HepG2 (cell line): ENCODE data around the gene ZNF490. TPM values are rescaled to one million over a fixed set of nuclear protein-coding genes. Genes with fewer than 3 reads are reported as not detected.

Source experiments
- AKAP8 ChIP-seq: sonication (generic); formaldehyde crosslinking; IDR thresholded peaks from 2 replicates; pipeline ENCODE4 v1.5.1; 2020; ENCODE audit warnings: mild to moderate bottlenecking, missing genetic modification reagents
- GABPA ChIP-seq, 2 experiments: IDR thresholded peaks; 2 replicates each; pipeline ENCODE4 v1.6.1; 2011 to 2016; ENCODE audit warnings: low read depth in 2 of 2, low read length in 1 of 2, missing biosample characterization in 1 of 2, missing genetic modification characterization in 1 of 2
- GLI4 ChIP-seq: sonication (generic); formaldehyde crosslinking; IDR thresholded peaks from 2 replicates; pipeline ENCODE4 v1.5.1; 2020; ENCODE audit warnings: missing genetic modification reagents, mild to moderate bottlenecking, moderate library complexity, borderline replicate concordance
- HOXA7 ChIP-seq: sonication (generic); formaldehyde crosslinking; IDR thresholded peaks from 2 replicates; pipeline ENCODE4 v1.8.1; 2022; ENCODE audit warnings: mild to moderate bottlenecking, missing genetic modification reagents, moderate library complexity
- IKZF4 ChIP-seq: sonication (generic); formaldehyde crosslinking; IDR thresholded peaks from 2 replicates; pipeline ENCODE4 v1.5.1; 2020; ENCODE audit warnings: borderline replicate concordance, mild to moderate bottlenecking, low read depth, missing genetic modification reagents; ENCODE audit errors: not compliant biosample characterization
- LCORL ChIP-seq, 2 experiments: fragments of 450-650 bp in 1 of 2; sonication (generic) in 1 of 2; formaldehyde crosslinking in 1 of 2; IDR thresholded peaks; 2 replicates each; pipeline versions ENCODE4 v1.5.0 to v1.6.1; 2017 to 2020; ENCODE audit warnings: antibody characterized with exemption in 1 of 2, missing genetic modification reagents in 1 of 2
- MAFF ChIP-seq: IDR thresholded peaks from 2 replicates; pipeline ENCODE4 v1.6.1; 2011; ENCODE audit warnings: low read depth, low read length, improper control_type of control experiment
- NFKB2 ChIP-seq: sonication (generic); formaldehyde crosslinking; IDR thresholded peaks from 2 replicates; pipeline ENCODE4 v1.4.0; 2020; ENCODE audit warnings: missing genetic modification reagents, borderline replicate concordance
- PLRG1 ChIP-seq: fragments of 450-650 bp; conservative IDR thresholded peaks from 2 replicates; pipeline ENCODE4 v1.6.1; 2016
- SIN3A ChIP-seq: IDR thresholded peaks from 2 replicates; pipeline ENCODE4 v1.6.1; 2011; ENCODE audit warnings: low read depth, mild to moderate bottlenecking, control low read depth, low read length, borderline replicate concordance
- ZNF343 ChIP-seq: sonication (generic); formaldehyde crosslinking; IDR thresholded peaks from 2 replicates; pipeline ENCODE4 v1.4.0; 2020; ENCODE audit warnings: mild to moderate bottlenecking, missing genetic modification reagents
- ZNF383 ChIP-seq: sonication (generic); formaldehyde crosslinking; IDR thresholded peaks from 2 replicates; pipeline ENCODE4 v1.4.0; 2020; ENCODE audit warnings: missing genetic modification reagents, mild to moderate bottlenecking, borderline replicate concordance
- ZNF557 ChIP-seq: sonication (generic); formaldehyde crosslinking; IDR thresholded peaks from 2 replicates; pipeline ENCODE4 v1.4.0; 2020; ENCODE audit warnings: missing genetic modification reagents
- ZNF615 ChIP-seq: sonication (generic); formaldehyde crosslinking; IDR thresholded peaks from 2 replicates; pipeline ENCODE4 v1.5.0; 2020; ENCODE audit warnings: mild to moderate bottlenecking, missing genetic modification reagents, borderline replicate concordance
- ZNF777 ChIP-seq: sonication (generic); formaldehyde crosslinking; IDR thresholded peaks from 2 replicates; pipeline ENCODE4 v1.4.0; 2020; ENCODE audit warnings: missing genetic modification reagents
- polyA plus RNA-seq, 8 experiments: library from polyadenylated mRNA; depleted of rRNA in 3 of 8; stranded (reverse) in 7 of 8; unstranded in 1 of 8; fragments of >200 nt; fragmentation: Illumina TruSeq in 4 of 8; extraction: Trizol in 4 of 8; gene quantifications; 2 replicates each; pipeline versions ENCODE4 v1.2.1 to v1.2.3, GENCODE V29; 2011 to 2016; ENCODE audit warnings: low read depth in 4 of 8, missing spikeins in 1 of 8, mixed read lengths in 1 of 8; ENCODE audit not compliant: insufficient read depth in 1 of 8
- total RNA-seq, 5 experiments: library from RNA; depleted of rRNA; stranded (reverse); fragments of >200 nt; fragmentation: Illumina TruSeq; extraction: Trizol; gene quantifications; 2 replicates each; pipeline ENCODE4 v1.2.3, GENCODE V29; 2016; ENCODE audit warnings: low read depth in 1 of 5
- TF ChIP-seq, protein P1 (sequence below): sonication (generic); formaldehyde crosslinking; IDR thresholded peaks from 2 replicates; pipeline ENCODE4 v1.4.0; 2020; ENCODE audit warnings: missing genetic modification reagents
- TF ChIP-seq, protein P2 (sequence below): sonication (generic); formaldehyde crosslinking; IDR thresholded peaks from 2 replicates; pipeline ENCODE4 v1.5.0; 2020; ENCODE audit warnings: missing genetic modification reagents
- TF ChIP-seq, protein P3 (sequence below): sonication (generic); formaldehyde crosslinking; IDR thresholded peaks from 2 replicates; pipeline ENCODE4 v1.4.0; 2020; ENCODE audit warnings: missing genetic modification reagents, borderline replicate concordance
- TF ChIP-seq, protein P4 (sequence below): sonication (generic); formaldehyde crosslinking; IDR thresholded peaks from 2 replicates; pipeline ENCODE4 v1.5.1; 2020; ENCODE audit warnings: mild to moderate bottlenecking, moderate library complexity, missing genetic modification reagents
- TF ChIP-seq, protein P5 (sequence below): IDR thresholded peaks from 2 replicates; pipeline ENCODE4 v1.6.1; 2016; ENCODE audit warnings: missing compliant biosample characterization, missing genetic modification reagents, borderline replicate concordance

ZNF490 gene
- total and polyA plus RNA-seq, 2 of the 13 experiments (the other 11 are each of a cell fraction or from before 2014, with no cell fraction given): 1.3 to 2.9 TPM

DNA sequence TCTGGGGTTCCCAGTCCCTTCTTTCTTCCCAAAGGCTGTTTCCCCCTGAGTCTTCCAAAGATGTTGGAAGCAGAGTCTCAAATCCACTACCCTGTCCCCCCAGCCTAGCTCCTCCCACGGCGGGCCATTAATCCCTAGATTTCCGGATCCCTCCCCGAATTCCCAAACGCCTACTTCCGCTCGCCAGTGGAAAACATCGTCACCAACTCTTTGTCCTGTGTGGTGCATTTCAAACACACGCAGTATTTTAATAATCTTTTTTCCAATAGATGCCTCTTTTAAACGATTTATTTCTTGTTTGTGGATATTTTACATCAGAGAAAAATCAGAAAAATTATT is 717 bp upstream of the ZNF490 start (continued):
- no peak for TF ChIP-seq ZNF343 (CRISPR knock-in tag)
- no peak for TF ChIP-seq IKZF4 (CRISPR knock-in tag)
- TF ChIP-seq GABPA (IDR thresholded peaks at IDR 0.05; ENCODE audit: low read depth, low read length): peak; percentile 65
- peak; percentile 91 for TF ChIP-seq GABPA (CRISPR knock-in tag; IDR thresholded peaks at IDR 0.05; ENCODE audit: low read depth)
- no peak for TF ChIP-seq ZNF557 (CRISPR knock-in tag)
- TF ChIP-seq MAFF: no peak
- TF ChIP-seq GLI4 (CRISPR knock-in tag): no peak
- TF ChIP-seq ZNF615 (CRISPR knock-in tag): 0 out of 2 replicates have a peak, but pooled peaks have one; percentile 32
- TF ChIP-seq ZNF777 (CRISPR knock-in tag): no peak
- no peak for TF ChIP-seq AKAP8
- TF ChIP-seq SIN3A: no peak
- TF ChIP-seq PLRG1: no peak
- TF ChIP-seq, protein P1, sequence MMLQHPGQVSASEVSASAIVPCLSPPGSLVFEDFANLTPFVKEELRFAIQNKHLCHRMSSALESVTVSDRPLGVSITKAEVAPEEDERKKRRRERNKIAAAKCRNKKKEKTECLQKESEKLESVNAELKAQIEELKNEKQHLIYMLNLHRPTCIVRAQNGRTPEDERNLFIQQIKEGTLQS (CRISPR knock-in tag): no peak
- TF ChIP-seq NFKB2 (CRISPR knock-in tag): no peak
- TF ChIP-seq LCORL (IDR thresholded peaks at IDR 0.05): no peak
- TF ChIP-seq LCORL (CRISPR knock-in tag; IDR thresholded peaks at IDR 0.05): peak; percentile 10; the same call in 1 of the 2 replicates
- TF ChIP-seq, protein P2, sequence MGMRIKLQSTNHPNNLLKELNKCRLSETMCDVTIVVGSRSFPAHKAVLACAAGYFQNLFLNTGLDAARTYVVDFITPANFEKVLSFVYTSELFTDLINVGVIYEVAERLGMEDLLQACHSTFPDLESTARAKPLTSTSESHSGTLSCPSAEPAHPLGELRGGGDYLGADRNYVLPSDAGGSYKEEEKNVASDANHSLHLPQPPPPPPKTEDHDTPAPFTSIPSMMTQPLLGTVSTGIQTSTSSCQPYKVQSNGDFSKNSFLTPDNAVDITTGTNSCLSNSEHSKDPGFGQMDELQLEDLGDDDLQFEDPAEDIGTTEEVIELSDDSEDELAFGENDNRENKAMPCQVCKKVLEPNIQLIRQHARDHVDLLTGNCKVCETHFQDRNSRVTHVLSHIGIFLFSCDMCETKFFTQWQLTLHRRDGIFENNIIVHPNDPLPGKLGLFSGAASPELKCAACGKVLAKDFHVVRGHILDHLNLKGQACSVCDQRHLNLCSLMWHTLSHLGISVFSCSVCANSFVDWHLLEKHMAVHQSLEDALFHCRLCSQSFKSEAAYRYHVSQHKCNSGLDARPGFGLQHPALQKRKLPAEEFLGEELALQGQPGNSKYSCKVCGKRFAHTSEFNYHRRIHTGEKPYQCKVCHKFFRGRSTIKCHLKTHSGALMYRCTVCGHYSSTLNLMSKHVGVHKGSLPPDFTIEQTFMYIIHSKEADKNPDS (CRISPR knock-in tag): no peak
- TF ChIP-seq, protein P3, sequence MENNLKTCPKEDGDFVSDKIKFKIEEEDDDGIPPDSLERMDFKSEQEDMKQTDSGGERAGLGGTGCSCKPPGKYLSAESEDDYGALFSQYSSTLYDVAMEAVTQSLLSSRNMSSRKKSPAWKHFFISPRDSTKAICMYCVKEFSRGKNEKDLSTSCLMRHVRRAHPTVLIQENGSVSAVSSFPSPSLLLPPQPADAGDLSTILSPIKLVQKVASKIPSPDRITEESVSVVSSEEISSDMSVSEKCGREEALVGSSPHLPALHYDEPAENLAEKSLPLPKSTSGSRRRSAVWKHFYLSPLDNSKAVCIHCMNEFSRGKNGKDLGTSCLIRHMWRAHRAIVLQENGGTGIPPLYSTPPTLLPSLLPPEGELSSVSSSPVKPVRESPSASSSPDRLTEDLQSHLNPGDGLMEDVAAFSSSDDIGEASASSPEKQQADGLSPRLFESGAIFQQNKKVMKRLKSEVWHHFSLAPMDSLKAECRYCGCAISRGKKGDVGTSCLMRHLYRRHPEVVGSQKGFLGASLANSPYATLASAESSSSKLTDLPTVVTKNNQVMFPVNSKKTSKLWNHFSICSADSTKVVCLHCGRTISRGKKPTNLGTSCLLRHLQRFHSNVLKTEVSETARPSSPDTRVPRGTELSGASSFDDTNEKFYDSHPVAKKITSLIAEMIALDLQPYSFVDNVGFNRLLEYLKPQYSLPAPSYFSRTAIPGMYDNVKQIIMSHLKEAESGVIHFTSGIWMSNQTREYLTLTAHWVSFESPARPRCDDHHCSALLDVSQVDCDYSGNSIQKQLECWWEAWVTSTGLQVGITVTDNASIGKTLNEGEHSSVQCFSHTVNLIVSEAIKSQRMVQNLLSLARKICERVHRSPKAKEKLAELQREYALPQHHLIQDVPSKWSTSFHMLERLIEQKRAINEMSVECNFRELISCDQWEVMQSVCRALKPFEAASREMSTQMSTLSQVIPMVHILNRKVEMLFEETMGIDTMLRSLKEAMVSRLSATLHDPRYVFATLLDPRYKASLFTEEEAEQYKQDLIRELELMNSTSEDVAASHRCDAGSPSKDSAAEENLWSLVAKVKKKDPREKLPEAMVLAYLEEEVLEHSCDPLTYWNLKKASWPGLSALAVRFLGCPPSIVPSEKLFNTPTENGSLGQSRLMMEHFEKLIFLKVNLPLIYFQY (CRISPR knock-in tag): 0 out of 2 replicates have a peak, but pooled peaks have one; percentile 50
- TF ChIP-seq HOXA7 (CRISPR knock-in tag): no peak
- TF ChIP-seq ZNF383 (CRISPR knock-in tag): no peak
- TF ChIP-seq, protein P4, sequence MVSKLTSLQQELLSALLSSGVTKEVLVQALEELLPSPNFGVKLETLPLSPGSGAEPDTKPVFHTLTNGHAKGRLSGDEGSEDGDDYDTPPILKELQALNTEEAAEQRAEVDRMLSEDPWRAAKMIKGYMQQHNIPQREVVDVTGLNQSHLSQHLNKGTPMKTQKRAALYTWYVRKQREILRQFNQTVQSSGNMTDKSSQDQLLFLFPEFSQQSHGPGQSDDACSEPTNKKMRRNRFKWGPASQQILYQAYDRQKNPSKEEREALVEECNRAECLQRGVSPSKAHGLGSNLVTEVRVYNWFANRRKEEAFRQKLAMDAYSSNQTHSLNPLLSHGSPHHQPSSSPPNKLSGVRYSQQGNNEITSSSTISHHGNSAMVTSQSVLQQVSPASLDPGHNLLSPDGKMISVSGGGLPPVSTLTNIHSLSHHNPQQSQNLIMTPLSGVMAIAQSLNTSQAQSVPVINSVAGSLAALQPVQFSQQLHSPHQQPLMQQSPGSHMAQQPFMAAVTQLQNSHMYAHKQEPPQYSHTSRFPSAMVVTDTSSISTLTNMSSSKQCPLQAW (CRISPR knock-in tag): no peak
- TF ChIP-seq, protein P5, sequence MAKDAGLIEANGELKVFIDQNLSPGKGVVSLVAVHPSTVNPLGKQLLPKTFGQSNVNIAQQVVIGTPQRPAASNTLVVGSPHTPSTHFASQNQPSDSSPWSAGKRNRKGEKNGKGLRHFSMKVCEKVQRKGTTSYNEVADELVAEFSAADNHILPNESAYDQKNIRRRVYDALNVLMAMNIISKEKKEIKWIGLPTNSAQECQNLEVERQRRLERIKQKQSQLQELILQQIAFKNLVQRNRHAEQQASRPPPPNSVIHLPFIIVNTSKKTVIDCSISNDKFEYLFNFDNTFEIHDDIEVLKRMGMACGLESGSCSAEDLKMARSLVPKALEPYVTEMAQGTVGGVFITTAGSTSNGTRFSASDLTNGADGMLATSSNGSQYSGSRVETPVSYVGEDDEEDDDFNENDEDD (CRISPR knock-in tag): 0 out of 2 replicates have a peak, but pooled peaks have one; percentile 8
